Kidney (tissue), 14 donors: ENCODE measurements around the gene RAD51B. TPM values are rescaled to one million over a fixed set of nuclear protein-coding genes. Genes with fewer than 3 reads are reported as not detected.

Source experiments
- DNase-seq, 5 donors: peaks; one replicate each; pipeline ENCODE4 v3.0.0-alpha.2; 2013 to 2020
- FAIRE-seq: peaks from 2 replicates; lab custom pipeline; 2012; peaks lifted over from hg19 to GRCh38; lab: Jason Lieb, UNC
- H3K27ac ChIP-seq, 2 donors: one replicate each; pipeline ENCODE4 v1.7.0; 2013; ENCODE audit warnings: low read depth in 2 of 2, low read length in 2 of 2, inconsistent platforms in 1 of 2
- H3K27me3 ChIP-seq: one replicate; pipeline ENCODE4 v1.7.1; 2013; ENCODE audit warnings: low read length, inconsistent platforms; ENCODE audit not compliant: control insufficient read depth, insufficient read depth
- H3K36me3 ChIP-seq, 3 donors: one replicate each; pipeline versions ENCODE4 v1.7.0 to v1.7.1; 2013; ENCODE audit warnings: low read length in 3 of 3, control low read depth in 1 of 3, inconsistent platforms in 1 of 3; ENCODE audit not compliant: insufficient read depth in 3 of 3, control insufficient read depth in 2 of 3
- H3K4me1 ChIP-seq, 3 donors: one replicate each; pipeline versions ENCODE4 v1.7.0 to v1.7.1; 2013; ENCODE audit warnings: low read length in 3 of 3, inconsistent platforms in 1 of 3, low read depth in 1 of 3; ENCODE audit not compliant: control insufficient read depth in 2 of 3, insufficient read depth in 2 of 3
- H3K4me3 ChIP-seq, 3 donors: one replicate each; pipeline versions ENCODE4 v1.7.0 to v1.8.1; 2013; ENCODE audit warnings: low read length in 3 of 3, control low read depth in 1 of 3, inconsistent platforms in 1 of 3
- H3K9ac ChIP-seq, 3 donors: one replicate each; pipeline versions ENCODE4 v1.7.0 to v1.7.1; 2013; ENCODE audit warnings: low read length in 3 of 3, control low read depth in 1 of 3, inconsistent platforms in 1 of 3
- H3K9me3 ChIP-seq, 3 donors: one replicate each; pipeline versions ENCODE4 v1.7.0 to v1.7.1; 2013; ENCODE audit warnings: low read length in 3 of 3, control low read depth in 1 of 3, inconsistent platforms in 1 of 3; ENCODE audit not compliant: control insufficient read depth in 2 of 3, insufficient read depth in 1 of 3
- intact Hi-C: fragments of 100-400 bp; cut with DNase I; formaldehyde crosslinking; loops from one replicate; pipeline ENCODE4 v1.11.1; 2022
- polyA plus RNA-seq: library from polyadenylated mRNA; stranded (reverse); fragments of 350-450 nt; fragmentation: Illumina TruSeq; extraction: RNeasy Lipid Tissue Mini Kit (QIAGEN cat#74804); gene quantifications from one replicate; pipeline ENCODE4 v1.2.3, GENCODE V29; 2014; ENCODE audit warnings: low read depth, low replicate concordance; ENCODE audit not compliant: insufficient read depth
- total RNA-seq: library from RNA; stranded (reverse); fragmentation: NEBNext Ultra II Directional; extraction: Animal tissue kit (Norgen Biotek cat#: 25700); gene quantifications from one replicate; pipeline ENCODE4 v1.2.1, GENCODE V29; 2021
- TF ChIP-seq, protein P1 (sequence below): IDR thresholded peaks from 3 replicates; pipeline ENCODE4 v1.5.1; 2012; ENCODE audit warnings: mild to moderate bottlenecking, moderate library complexity, borderline replicate concordance; ENCODE audit not compliant: insufficient read depth; ENCODE audit errors: extremely low read depth
- donor health status: control.
- donor health status: control.
- donor health status: control.
- donor health status: control.
- donor health status: control.
- donor health status: DM: yes; HTN: yes; CAD: no.
- donor health status: Normal renal cell carcinoma (clear cell type).

RAD51B gene
- total and polyA plus RNA-seq, 2 donors from 2014 or later, result 6.9 to 18.0 TPM

DNA sequence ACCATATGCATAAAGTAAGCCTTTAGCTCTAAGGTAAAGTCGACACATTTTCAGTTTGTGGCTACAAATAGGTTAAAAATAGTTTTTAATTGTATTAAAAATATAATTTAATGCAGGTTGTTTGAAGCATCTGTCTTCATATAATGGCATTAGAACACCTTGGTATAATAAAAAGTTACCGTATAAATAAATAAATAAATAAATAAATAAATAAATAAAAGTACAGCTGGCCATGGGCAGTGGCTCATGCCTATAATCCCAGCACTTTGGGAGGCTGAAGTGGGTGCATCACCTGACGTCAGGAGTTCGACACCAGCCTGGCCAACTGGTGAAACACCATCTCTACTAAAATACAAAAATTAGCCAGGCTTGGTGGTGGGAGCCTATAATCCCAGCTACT is 18.8 kb upstream of the RAD51B start:
- Histone ChIP-seq H3K9ac (no peak overlapping the region), H3K27ac (no peak overlapping the region), H3K9me3 (no peaks in the 10 kb centered on the region), H3K27me3 (no peaks in the 10 kb centered on the region), H3K36me3 (peaks cover 13 to 72% (median 49%) of the 10 kb centered on the region in 3 donors), H3K4me1 (no peaks in the 10 kb centered on the region), H3K4me3 (no peak overlapping the region)
- no peak for DNase-seq
- intact Hi-C loops, result no loop called here
- TF ChIP-seq, protein P1, sequence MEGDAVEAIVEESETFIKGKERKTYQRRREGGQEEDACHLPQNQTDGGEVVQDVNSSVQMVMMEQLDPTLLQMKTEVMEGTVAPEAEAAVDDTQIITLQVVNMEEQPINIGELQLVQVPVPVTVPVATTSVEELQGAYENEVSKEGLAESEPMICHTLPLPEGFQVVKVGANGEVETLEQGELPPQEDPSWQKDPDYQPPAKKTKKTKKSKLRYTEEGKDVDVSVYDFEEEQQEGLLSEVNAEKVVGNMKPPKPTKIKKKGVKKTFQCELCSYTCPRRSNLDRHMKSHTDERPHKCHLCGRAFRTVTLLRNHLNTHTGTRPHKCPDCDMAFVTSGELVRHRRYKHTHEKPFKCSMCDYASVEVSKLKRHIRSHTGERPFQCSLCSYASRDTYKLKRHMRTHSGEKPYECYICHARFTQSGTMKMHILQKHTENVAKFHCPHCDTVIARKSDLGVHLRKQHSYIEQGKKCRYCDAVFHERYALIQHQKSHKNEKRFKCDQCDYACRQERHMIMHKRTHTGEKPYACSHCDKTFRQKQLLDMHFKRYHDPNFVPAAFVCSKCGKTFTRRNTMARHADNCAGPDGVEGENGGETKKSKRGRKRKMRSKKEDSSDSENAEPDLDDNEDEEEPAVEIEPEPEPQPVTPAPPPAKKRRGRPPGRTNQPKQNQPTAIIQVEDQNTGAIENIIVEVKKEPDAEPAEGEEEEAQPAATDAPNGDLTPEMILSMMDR, result no peak
- FAIRE-seq, result no peak

DNA sequence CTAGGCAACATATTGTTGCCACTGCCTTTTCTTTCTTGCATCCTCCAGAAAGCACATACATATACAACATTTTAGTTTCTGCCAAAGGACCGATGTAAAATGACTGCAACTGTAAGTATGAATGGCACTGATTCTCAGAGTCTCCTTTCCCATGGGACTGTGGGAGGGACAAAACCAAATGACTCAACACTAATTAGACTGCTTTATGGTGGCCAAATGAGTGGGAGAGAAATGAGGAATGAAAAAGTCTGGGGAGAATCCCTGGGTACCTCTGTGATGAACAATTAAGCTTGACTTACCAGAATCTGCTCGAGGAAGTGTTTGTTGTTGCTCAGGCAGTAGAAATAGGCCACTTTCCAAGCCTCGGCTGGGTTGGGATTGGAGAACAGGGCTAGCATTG is 13.3 kb upstream of the RAD51B start:
- TF ChIP-seq, protein P1, result no peak
- peaks cover 14 to 74% (median 52%) of the 10 kb centered on the region in 3 donors for H3K36me3 ChIP-seq

DNA sequence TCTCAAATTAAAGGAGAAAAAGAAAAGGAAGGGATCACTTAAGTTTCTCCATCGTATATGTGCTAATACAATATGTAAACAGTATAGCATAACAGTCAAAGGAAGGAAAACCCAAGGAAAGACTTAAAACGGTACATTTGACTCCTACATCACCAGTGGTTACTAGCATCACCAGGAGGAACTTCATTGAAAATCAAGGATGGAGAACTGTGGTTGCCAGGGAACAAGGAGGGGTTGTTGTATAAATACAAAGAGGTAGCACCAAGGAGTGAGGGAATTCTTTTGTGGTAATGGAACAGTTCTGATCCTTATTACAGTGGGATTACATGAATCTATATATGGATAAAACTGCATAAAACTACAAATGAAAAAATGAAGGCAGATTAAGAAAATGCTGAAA is 4.8 kb upstream of the RAD51B start:
- Histone ChIP-seq H3K4me3 (peak overlapping the region in 2 of 3 donors; percentile 5 to 87), H3K4me1 (peaks cover 5 to 7% (median 7%) of the 10 kb centered on the region in 3 donors), H3K27ac (no peak overlapping the region), H3K9me3 (no peaks in the 10 kb centered on the region), H3K36me3 (peaks cover 3 to 8% (median 6%) of the 10 kb centered on the region in 3 donors), H3K9ac (no peak overlapping the region), H3K27me3 (no peaks in the 10 kb centered on the region)
- no peak for FAIRE-seq
- TF ChIP-seq, protein P1, result no peak
- no peak for DNase-seq
- intact Hi-C loops, result no loop called here

More for the DNA sequence above, 13.3 kb upstream of the RAD51B start:
- H3K4me1 ChIP-seq, result no peaks in the 10 kb centered on the region
- no peaks in the 10 kb centered on the region for H3K9me3 ChIP-seq
- no peak overlapping the region for H3K4me3 ChIP-seq
- H3K27ac ChIP-seq, result no peak overlapping the region
- H3K9ac ChIP-seq, result no peak overlapping the region
- DNase-seq (no peak), FAIRE-seq (no peak)
- no peaks in the 10 kb centered on the region for H3K27me3 ChIP-seq
- intact Hi-C loops, result no loop called here
